Measurements from ENCODE around the gene ZFP1.

DNA sequence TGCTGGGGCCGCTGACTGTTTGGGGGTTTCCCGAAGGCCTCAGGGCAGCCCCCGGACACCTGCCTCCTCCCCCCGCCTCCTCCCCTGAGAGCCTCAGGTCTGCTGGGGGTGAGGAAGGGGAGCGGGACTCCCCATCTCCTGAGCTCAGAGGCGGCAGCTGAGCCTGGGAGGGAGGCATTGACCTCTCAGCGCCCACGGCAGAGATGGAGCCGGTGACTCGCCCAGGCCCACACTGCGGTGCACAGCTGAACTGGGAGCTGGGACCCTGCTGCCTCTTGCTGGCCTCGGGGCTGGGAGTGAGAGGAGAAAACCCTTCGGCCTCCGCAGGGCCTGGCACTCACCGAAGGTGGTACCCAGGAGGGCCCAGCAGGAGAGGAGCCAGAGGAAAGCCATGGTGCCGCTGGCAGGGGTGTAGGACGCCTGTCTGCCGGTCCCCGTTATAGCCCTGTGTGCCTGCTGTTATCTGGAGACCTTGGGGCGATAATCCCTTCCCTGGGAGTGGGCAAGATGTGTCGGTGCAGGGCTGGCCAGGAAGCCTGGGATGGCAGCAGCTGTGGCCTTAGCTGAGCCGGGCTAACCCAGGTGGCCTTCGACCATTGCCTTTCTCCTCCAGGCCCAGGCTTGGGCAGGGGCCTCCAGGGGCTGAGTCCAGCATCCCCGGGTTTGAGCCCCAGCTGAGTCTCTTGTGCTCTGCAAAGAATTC lies 58.6 kb downstream of the ZFP1 start, which contains the start of gene CTRB2:
- TF ChIP-seq GATAD2A (IDR thresholded peaks at IDR 0.05) (no peak), NR3C1 (CRISPR knock-in tag; IDR thresholded peaks at IDR 0.05) (no peak), EZH2 (IDR thresholded peaks at IDR 0.05; ENCODE audit: borderline replicate concordance, low read depth, low read length) (no peak), POLR2A (conservative IDR thresholded peaks at IDR 0.05) (no peak), FOXP1 (CRISPR knock-in tag; IDR thresholded peaks at IDR 0.05) (no peak), NFRKB (IDR thresholded peaks at IDR 0.05; ENCODE audit: low read depth) (no peak), BHLHE40 (IDR thresholded peaks at IDR 0.05; ENCODE audit: low read length) (no peak), NR2C1 (IDR thresholded peaks at IDR 0.05) (no peak), NR2C1 (tag; IDR thresholded peaks at IDR 0.05) (no peak), CREB1 (IDR thresholded peaks at IDR 0.05) (no peak), CREB1 (CRISPR knock-in tag; IDR thresholded peaks at IDR 0.05) (no peak)

All from K562 (cell line).